Measurements from ENCODE around the gene SUMO3. TPM values are rescaled to one million over a fixed set of nuclear protein-coding genes. Genes with fewer than 3 reads are reported as not detected.

The SUMO3 gene
- total and polyA plus RNA-seq, 2 of the 13 experiments (the other 11 are each of a cell fraction or from before 2014, with no cell fraction given): 51.4 to 92.4 TPM

DNA sequence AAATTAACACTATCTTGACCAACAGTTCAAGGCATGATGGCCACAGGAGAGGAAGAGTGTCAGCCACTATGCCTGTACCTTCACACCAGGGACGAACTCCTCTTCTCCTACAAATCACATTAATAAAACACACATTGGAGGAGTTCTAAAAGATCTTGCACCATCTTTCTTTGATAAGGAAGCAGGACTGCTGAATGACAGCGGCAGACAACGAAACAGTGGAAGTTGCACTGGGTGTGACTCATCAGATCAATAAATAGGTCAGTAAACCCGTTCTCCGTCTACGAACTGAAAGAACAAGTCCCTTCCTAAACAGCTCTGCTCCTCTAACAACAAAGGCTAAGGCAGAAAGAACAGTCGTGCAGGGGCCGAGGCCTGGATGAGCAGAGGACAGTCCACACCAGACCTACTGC lies 39.4 kb downstream of the SUMO3 start (continued):
- TF ChIP-seq, protein P1, sequence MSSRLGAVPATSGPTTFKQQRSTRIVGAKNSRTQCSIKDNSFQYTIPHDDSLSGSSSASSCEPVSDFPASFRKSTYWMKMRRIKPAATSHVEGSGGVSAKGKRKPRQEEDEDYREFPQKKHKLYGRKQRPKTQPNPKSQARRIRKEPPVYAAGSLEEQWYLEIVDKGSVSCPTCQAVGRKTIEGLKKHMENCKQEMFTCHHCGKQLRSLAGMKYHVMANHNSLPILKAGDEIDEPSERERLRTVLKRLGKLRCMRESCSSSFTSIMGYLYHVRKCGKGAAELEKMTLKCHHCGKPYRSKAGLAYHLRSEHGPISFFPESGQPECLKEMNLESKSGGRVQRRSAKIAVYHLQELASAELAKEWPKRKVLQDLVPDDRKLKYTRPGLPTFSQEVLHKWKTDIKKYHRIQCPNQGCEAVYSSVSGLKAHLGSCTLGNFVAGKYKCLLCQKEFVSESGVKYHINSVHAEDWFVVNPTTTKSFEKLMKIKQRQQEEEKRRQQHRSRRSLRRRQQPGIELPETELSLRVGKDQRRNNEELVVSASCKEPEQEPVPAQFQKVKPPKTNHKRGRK (CRISPR knock-in tag; IDR thresholded peaks at IDR 0.05): no peak
- TF ChIP-seq DPF2 (CRISPR knock-in tag; IDR thresholded peaks at IDR 0.05; ENCODE audit: borderline replicate concordance, low read depth) (peak; percentile 72; the same call in 1 of the 2 replicates), TBX2 (CRISPR knock-in tag; IDR thresholded peaks at IDR 0.05; ENCODE audit: borderline replicate concordance) (no peak), HDAC1 (CRISPR knock-in tag; IDR thresholded peaks at IDR 0.05) (peak; percentile 55), NKX3-1 (CRISPR knock-in tag; IDR thresholded peaks at IDR 0.05) (no peak), ZSCAN20 (CRISPR knock-in tag; IDR thresholded peaks at IDR 0.05; ENCODE audit: borderline replicate concordance) (no peak), GATAD2A (CRISPR knock-in tag; IDR thresholded peaks at IDR 0.05) (peak; percentile 91), FOSL1 (CRISPR knock-in tag; IDR thresholded peaks at IDR 0.05; ENCODE audit: borderline replicate concordance) (peak; percentile 92), PAWR (CRISPR knock-in tag; IDR thresholded peaks at IDR 0.05; ENCODE audit: borderline replicate concordance) (no peak), SOX13 (IDR thresholded peaks at IDR 0.05) (peak; percentile 45; the same call in 1 of the 2 replicates), SOX13 (CRISPR knock-in tag; conservative IDR thresholded peaks at IDR 0.05 in 1 of 2, IDR thresholded peaks at IDR 0.05 in 1 of 2) (peak in 1 of 2 experiments; percentile 51; a peak in 2 of 4 replicates), HNRNPL (IDR thresholded peaks at IDR 0.05; ENCODE audit: low read depth, low read length) (no peak), SP5 (CRISPR knock-in tag; IDR thresholded peaks at IDR 0.05; ENCODE audit: borderline replicate concordance, low read depth) (no peak), IRX3 (CRISPR knock-in tag; IDR thresholded peaks at IDR 0.05; ENCODE audit: borderline replicate concordance, low read depth) (no peak), MED1 (CRISPR knock-in tag; IDR thresholded peaks at IDR 0.05) (peak; percentile 28; the same call in 1 of the 2 replicates)
- TF ChIP-seq, protein P2, sequence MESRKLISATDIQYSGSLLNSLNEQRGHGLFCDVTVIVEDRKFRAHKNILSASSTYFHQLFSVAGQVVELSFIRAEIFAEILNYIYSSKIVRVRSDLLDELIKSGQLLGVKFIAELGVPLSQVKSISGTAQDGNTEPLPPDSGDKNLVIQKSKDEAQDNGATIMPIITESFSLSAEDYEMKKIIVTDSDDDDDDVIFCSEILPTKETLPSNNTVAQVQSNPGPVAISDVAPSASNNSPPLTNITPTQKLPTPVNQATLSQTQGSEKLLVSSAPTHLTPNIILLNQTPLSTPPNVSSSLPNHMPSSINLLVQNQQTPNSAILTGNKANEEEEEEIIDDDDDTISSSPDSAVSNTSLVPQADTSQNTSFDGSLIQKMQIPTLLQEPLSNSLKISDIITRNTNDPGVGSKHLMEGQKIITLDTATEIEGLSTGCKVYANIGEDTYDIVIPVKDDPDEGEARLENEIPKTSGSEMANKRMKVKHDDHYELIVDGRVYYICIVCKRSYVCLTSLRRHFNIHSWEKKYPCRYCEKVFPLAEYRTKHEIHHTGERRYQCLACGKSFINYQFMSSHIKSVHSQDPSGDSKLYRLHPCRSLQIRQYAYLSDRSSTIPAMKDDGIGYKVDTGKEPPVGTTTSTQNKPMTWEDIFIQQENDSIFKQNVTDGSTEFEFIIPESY (CRISPR knock-in tag; IDR thresholded peaks at IDR 0.05): peak; percentile 51; the same call in 1 of the 2 replicates
- TF ChIP-seq, protein P3, sequence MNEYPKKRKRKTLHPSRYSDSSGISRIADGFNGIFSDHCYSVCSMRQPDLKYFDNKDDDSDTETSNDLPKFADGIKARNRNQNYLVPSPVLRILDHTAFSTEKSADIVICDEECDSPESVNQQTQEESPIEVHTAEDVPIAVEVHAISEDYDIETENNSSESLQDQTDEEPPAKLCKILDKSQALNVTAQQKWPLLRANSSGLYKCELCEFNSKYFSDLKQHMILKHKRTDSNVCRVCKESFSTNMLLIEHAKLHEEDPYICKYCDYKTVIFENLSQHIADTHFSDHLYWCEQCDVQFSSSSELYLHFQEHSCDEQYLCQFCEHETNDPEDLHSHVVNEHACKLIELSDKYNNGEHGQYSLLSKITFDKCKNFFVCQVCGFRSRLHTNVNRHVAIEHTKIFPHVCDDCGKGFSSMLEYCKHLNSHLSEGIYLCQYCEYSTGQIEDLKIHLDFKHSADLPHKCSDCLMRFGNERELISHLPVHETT (CRISPR knock-in tag; conservative IDR thresholded peaks at IDR 0.05): no peak
- TF ChIP-seq, protein P4, sequence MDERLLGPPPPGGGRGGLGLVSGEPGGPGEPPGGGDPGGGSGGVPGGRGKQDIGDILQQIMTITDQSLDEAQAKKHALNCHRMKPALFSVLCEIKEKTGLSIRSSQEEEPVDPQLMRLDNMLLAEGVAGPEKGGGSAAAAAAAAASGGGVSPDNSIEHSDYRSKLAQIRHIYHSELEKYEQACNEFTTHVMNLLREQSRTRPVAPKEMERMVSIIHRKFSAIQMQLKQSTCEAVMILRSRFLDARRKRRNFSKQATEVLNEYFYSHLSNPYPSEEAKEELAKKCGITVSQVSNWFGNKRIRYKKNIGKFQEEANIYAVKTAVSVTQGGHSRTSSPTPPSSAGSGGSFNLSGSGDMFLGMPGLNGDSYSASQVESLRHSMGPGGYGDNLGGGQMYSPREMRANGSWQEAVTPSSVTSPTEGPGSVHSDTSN (CRISPR knock-in tag; IDR thresholded peaks at IDR 0.05): 0 out of 2 replicates have a peak, but pooled peaks have one; percentile 46
- TF ChIP-seq, protein P5, sequence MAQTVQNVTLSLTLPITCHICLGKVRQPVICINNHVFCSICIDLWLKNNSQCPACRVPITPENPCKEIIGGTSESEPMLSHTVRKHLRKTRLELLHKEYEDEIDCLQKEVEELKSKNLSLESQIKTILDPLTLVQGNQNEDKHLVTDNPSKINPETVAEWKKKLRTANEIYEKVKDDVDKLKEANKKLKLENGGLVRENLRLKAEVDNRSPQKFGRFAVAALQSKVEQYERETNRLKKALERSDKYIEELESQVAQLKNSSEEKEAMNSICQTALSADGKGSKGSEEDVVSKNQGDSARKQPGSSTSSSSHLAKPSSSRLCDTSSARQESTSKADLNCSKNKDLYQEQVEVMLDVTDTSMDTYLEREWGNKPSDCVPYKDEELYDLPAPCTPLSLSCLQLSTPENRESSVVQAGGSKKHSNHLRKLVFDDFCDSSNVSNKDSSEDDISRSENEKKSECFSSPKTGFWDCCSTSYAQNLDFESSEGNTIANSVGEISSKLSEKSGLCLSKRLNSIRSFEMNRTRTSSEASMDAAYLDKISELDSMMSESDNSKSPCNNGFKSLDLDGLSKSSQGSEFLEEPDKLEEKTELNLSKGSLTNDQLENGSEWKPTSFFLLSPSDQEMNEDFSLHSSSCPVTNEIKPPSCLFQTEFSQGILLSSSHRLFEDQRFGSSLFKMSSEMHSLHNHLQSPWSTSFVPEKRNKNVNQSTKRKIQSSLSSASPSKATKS (CRISPR knock-in tag; IDR thresholded peaks at IDR 0.05): no peak
- TF ChIP-seq, protein P6, sequence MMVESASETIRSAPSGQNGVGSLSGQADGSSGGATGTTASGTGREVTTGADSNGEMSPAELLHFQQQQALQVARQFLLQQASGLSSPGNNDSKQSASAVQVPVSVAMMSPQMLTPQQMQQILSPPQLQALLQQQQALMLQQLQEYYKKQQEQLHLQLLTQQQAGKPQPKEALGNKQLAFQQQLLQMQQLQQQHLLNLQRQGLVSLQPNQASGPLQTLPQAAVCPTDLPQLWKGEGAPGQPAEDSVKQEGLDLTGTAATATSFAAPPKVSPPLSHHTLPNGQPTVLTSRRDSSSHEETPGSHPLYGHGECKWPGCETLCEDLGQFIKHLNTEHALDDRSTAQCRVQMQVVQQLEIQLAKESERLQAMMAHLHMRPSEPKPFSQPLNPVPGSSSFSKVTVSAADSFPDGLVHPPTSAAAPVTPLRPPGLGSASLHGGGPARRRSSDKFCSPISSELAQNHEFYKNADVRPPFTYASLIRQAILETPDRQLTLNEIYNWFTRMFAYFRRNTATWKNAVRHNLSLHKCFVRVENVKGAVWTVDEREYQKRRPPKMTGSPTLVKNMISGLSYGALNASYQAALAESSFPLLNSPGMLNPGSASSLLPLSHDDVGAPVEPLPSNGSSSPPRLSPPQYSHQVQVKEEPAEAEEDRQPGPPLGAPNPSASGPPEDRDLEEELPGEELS (CRISPR knock-in tag; IDR thresholded peaks at IDR 0.05): 0 out of 2 replicates have a peak, but pooled peaks have one; percentile 27
